GM19397 (cell line): ENCODE results near the gene MFAP1.
"Not testable (repeated sequence)": the region's sequence is repeated elsewhere in the genome, so short reads cannot be mapped to it uniquely, and the experiment has no call there.

Source experiments
- ATAC-seq: cut with Tn5 transposase; IDR thresholded peaks from one replicate; pipeline ENCODE4 v1.9.1; 2021; ENCODE audit warnings: mild to moderate bottlenecking, moderate library complexity; ENCODE audit not compliant: unreplicated experiment

The MFAP1 gene, protein sequence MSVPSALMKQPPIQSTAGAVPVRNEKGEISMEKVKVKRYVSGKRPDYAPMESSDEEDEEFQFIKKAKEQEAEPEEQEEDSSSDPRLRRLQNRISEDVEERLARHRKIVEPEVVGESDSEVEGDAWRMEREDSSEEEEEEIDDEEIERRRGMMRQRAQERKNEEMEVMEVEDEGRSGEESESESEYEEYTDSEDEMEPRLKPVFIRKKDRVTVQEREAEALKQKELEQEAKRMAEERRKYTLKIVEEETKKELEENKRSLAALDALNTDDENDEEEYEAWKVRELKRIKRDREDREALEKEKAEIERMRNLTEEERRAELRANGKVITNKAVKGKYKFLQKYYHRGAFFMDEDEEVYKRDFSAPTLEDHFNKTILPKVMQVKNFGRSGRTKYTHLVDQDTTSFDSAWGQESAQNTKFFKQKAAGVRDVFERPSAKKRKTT

DNA sequence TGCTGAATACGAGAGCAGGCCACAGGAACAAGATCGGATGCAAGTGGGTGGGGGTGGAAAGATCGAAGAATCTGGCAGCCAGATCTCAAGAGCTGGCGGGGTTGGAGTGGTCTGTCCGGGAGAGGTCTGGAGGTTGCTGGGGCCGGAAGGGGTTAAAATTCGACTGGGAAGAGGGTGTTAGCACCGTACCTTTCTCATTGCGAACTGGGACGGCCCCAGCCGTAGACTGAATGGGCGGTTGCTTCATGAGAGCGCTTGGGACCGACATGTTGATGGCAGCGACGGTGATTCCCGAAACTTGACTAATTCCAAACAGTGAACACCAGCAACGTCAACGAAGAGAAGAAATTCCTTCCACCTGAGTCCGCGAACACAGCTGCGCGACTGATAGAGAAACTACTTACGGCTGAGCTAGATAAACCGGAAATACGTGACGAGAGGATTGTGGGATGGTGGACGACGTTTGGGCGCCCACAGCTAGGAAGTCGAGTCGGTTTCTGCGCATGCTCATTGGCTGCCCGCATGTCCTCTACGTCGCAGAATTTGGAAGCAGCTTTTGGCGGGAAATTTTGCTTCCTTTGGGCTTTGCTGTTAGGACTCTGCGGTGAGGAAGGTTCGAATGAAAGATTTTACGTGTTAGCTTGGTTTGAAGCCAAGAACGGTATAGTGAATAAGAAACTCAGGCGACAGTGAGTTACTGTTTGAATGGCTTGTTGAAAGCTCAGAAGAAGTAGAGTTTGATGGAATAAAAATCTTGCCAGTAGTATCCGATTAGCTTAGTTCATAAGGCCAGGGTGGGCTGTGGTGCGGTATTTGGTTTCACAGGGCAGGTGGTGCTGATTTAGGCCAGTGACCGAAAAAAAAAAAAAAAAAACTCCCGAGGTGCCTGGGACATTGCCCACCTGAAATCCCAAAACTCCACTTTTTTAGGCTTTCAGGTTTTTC, at the start of gene MFAP1:
MFAP1 (minus strand) TSS at position 389 of the 945 bp plus-strand sequence; CDS start at position 268, 121 bp downstream.
- ATAC-seq, result peak; percentile 77

DNA sequence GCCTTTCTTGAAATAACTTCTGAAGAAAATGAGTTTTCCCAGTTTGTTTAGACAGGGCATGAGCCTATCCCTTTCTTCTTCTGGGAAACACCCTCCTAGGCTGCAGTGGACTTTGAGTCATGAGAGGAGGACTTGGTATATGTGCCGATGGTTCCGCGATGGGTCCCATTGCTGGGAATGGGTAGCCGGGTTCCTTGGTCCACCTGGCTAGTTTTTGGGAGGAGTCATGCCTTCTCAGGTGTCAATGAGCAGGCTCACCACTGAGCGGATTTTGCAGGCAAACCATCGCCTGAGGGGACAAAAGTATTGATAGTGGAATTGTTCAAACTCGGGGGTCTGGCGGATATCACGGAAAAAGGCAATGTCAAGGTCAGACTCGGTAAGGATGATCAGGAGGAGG, 49.2 kb upstream of the MFAP1 start:
- no peak for ATAC-seq

DNA sequence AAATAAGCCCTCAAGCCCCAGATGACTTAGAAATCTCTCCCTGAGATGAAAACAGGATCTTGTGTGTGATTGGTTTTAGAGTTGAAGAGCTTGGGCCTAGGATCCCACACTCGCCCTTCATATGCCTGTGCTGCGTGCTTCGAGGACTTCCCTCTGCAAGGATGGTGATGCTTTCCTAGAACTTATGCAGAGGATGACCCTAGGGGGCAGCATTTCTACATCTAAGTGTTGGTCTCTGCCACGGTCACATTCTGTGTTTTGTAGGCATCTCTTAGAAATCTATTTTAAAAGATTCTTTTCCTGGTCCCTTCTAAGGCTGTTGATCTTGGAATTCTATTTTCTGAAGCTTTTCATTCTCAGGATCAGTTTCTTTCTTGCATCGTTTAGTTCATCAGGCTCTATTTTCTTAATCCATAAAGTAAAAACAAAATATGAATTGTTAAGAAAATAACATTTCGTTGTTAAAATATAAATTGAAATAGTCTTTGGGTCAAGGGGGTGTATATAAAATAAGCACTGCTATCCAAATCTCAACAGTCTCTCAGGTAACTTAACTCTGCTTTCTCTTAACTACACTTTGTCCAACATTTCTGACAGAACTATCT, 48.0 kb upstream of the MFAP1 start:
- ATAC-seq, result no peak

DNA sequence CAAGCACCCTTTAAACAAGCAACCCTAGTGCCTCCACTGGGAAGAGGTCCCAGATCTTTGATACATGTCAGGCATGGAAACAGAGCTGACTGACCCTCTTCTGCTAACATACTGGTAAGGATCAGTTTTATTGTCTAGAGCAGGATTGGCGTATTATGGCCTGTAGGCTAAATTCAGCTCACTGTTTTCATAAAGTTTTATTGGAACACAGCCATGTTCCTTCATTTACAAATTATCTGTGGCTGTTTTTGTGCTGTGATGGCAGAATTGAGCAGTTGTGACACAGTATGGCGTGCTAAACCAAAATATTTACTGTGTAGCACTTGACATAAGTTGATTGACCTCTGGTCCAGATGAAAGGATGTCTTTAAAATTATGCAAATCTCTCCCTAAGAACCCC, 47.3 kb upstream of the MFAP1 start:
- ATAC-seq, result no peak

DNA sequence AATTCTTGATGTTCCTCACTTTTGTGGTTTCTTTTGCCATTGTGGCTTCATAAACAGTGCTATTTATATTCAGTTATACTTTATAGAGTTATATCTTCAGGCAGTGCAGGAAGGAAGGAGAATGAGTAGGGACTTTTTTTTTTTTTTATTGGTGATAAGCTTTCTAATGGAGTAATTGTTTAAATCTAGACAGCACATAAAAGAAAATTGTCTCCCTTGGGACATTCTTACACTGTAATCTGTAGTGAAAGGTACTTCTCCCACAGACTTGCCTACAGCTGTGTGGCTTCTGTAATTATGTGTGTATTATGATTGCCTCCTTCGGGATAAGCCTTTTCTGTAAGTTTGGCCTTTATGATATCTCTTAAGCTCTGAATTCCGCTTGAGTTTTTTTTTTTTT, 43.9 kb upstream of the MFAP1 start:
- ATAC-seq, result no peak

DNA sequence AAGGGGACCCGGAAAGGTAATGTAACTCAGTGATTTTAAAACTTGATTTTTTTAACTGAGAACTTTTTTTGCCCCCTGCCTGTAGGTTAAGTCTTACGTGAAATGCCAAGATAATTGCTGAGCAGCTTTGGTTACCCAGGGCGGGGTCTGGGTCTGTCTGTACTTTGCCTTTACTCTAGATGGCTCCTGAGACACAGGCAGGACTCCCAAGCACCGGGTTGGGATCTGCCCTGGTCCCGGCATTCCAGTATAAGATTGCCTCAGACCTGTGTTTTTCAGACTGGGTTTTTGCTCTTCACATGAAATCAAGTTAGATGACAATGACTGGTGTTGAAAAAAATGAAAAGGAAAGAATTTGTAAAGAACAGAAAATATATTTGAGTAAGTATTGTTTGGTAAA, 42.6 kb upstream of the MFAP1 start:
- no peak for ATAC-seq

DNA sequence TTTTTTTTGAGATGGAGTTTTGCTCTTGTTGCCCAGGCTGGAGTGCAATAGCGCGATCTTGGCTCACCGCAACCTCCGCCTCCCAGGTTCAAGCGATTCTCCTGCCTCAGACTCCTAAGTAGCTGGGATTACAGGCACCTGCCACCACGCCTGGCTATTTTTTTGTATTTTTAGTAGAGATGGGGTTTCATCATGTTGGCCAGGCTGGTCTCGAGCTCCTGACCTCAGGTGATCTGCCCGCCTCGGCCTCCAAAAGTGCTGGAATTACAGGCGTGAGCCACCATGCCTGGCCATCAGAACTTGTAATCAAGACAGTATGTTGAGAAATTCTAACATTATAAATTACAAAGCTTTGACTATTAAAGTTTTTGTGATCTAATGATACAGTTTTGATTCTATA, 42.1 kb upstream of the MFAP1 start:
- not testable (repeated sequence) for ATAC-seq

DNA sequence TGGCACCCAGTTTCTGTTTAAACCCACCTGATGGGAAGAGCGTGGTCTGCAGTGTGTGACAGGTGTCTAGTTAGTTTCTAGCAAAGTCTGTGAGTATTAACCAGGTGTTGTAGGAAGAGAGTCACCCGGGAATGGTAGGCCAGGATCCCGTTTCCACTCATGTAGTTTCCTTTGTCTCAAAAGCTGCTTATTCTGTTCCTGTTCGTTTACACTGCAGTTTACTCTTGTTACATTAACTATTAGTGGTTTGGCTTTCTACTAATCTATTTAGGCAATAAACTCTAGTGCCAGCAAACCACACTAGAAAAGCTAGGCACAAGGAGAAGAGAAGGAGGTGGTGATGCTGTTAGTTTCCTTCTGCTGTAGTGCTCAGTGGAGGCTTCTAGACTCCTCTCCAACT, 35.1 kb upstream of the MFAP1 start:
- no peak for ATAC-seq

DNA sequence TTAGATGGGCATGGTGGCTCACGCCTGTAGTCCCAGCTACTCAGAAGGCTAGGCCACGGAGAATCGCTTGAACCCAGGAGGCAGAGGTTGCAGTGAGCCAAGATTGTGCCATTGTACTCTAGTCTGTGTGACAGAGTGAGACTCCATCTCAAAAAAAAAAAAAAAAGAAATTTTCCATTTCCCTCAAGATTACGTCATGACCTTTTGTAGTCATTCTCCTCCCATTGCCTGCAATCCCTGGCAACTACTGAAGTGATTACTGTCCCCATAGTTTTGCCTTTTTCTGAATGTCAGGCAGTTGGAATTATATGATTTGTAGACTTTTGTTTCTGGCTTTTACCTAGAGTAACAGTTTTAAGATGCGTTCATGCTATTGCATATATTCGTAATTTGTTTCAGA, 30.3 kb upstream of the MFAP1 start:
- no peak for ATAC-seq

DNA sequence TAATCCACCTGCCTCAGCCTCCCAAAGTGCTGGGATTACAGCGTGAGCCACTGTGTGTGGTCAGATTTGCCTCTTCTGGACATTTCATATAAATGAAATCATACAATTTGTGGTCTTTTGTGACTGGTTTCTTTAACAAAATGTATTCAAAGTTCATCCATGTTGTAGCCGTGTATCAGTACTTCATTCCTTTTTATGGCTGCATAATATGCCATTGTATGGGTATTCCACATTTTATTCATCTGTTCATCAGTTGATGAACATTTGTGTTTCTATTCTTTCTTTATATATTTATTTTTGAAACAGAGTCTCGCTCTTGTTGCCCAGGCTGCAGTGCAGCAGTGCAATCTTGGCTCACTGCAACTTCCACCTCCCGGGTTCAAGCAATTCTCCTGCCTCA, 28.1 kb upstream of the MFAP1 start:
- ATAC-seq, result no peak

DNA sequence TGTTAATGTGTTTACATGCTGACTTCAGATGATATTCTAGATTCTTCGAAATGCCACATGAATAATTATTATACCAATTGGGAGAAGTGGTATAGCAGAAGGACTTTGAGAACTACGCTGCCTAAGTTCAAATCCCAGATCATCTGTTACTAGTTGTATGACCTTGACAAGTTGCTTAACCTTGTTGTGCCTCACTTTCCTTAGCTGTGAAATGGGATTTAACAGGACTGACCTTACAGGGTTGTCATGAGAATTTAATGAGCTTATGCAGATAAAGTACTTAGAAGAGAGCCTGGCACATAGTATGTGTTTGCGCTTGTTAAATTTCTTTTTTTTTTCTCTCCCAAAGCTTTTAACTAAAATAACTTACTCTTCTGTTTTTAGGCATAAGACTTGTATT, 26.8 kb upstream of the MFAP1 start:
- no peak for ATAC-seq

DNA sequence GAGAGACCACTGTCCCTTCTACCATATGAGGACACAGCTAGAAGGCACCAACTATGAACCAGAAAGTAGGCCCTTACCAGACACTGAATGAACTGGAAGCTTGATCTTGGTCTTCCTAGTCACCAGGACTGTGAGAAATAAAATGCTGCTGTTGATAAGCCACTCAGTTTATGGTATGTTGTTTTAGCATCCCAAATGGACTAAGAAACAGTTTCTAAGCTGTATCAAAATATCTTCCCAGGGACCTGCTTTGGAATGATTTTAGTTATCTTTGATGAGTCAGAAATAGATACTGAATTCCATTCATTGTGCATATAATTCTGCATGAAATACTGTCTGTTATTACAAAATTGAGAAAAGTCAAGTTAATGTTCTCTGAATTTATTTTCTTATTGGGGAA, 20.9 kb upstream of the MFAP1 start:
- ATAC-seq, result no peak

DNA sequence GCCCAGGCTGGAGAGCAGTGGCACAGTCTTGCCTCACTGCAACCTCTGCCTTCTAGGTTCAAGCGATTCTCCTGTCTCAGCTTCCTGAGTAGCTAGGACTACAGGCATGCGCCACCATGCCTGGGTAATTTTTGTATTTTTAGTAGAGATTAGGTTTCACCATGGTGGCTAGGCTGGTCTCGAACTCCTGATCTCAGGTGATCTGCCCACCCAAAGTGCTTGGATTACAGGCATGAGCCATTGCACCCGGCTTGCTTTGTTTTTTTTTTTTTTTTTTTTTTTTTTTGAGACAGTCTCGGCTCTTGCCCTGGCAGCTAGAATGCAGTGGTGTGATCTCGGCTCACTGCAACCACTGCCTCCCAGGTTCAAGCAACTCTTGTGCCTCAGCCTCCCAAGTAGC, 8.0 kb upstream of the MFAP1 start:
- ATAC-seq, result not testable (repeated sequence)

DNA sequence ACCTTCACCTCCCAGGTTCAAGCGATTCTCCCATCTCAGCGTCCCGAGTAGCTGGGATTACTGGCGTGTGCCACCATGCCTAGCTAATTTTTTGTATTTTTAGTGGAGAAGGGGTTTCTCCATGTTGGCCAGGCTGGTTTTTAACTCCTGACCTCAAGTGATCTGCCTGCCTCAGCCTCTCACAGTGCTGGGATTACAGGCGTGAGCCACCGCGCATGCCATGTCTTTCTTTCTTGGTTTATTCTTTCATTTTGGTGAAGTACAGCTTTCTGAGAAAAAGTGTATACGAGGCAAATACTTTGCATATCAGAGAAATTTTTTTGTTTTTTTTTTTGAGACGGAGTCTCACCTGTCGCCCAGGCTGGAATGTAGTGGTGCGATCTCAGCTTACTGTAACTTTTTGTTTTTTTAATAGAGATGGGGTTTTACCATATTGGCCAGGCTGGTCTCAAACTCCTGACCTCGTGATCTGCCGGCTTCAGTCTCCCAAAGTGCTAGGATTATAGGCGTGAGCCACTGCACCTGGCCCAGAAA, 7.1 kb upstream of the MFAP1 start:
- ATAC-seq, result not testable (repeated sequence)

DNA sequence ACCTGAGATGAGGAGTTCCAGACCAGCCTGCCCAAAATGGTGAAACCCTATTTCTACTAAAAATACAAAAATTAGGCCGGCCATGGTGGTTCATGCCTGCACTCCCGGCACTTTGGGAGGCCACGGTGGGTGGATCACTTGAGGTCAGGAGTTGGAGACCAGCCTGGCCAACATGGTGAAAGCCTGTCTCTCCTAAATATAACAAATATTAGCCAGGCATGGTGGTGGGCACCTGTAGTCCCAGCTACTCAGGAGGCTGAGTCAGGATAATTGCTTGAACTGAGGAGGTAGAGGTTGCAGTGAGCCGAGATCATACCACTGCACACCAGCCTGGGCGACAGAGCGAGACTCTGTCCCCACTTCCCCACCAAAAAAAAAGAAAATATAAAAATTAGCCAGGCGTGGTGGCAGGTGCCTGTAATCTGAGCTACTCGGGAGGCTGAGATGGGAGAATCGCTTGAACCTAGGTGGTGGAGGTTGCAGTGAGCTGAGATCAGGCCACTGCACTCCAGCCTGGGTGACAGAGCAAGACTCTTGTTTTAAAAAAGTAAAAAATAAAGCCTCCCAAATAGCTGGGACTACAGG, 6.3 kb upstream of the MFAP1 start:
- not testable (repeated sequence) for ATAC-seq

DNA sequence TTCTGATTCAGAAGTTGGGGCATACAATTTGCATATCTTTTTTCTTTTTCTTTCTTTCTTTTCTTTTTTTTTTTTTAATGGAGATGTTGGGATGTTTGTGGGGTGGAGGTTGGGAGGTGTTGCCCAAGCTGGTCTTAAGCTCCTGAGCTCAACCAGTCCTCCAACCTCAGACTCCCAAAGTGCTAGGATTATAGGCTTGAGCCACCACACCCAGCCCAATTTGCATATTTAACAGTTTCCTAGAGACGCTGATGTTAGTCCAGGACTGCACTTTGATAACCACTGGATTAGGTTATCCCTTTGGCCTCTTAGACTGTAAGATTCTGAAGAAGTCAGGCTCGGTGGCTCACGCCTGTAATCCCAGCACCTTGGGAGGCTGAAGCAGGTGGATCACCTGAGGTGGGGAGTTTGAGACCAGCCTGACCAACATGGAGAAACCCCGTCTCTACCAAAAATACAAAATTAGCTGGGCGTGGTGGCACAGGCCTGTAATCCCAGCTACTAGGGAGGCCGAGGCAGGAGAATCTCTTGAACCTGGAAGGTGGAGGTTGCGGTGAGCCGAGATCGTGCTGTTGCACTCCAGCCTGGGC, 5.6 kb upstream of the MFAP1 start:
- not testable (repeated sequence) for ATAC-seq

DNA sequence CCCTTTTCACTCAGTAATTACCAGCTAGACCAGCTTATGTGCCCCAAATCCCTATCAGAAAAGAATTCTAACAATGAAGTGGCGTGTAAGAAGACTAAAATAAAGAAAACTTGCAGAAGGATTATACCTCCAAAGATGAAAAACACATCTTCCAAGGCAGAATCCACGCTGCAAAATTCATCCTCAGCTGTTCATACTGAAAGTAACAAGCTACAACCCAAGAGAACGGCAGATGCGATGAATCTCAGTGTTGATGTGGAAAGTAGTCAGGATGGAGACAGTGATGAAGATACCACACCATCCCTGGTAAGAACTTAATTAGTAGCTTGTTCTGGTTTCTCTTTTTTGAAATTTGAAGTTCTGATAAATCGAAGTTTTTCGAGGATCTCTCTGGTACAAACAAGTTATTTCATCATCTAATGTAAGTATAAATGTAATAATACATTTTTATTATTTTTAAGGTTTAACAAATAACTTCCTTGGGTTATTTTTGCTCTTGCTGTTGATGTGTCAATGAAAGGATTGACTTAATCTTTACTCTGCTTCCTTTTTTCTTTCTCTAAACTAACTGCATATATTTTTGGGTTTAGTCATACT, 3.7 kb upstream of the MFAP1 start:
- no peak for ATAC-seq

DNA sequence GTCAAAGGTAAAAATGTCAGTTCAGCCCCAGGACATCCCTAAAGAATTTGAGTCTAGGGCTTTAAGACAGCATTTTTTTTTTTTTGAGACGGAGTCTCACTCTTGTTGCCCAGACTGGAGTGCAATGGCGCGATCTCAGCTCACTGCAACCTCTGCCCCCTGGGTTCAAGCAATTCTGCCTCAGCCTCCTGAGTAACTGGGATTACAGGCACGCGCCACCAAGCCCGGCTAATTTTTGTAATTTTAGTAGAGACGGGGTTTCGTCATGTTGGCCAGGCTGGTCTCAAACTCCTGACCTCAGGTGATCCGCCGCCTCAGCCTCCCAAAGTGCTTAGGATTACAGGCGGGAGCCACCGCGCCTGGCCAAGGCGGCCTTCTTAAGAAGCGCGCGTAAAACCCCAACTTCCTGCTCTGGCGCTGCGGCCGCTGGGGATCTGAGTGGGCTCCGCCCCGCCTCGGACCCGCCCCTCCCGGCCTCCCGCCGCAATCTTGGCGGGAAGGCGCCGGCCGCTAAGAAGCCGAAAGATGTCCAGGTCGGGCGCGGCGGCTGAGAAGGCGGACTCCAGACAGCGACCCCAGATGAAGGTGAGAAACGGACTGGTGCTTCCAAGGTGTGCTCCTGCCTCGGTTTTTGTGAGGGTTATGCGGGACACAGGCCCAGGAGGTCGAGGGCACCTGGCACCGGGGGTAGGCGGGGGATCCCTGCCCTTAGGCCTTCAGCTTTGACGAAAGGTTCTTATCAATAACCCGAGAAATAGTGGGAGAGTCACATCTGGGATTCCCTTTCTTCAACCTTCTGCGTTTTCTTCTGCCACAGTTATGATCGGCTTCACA, 2.2 kb upstream of the MFAP1 start, which contains the start of gene WDR76:
WDR76 (plus strand) TSS at position 495 of the 834 bp plus-strand sequence; CDS start at position 526, 31 bp downstream.
- ATAC-seq, result peak; percentile 53

DNA sequence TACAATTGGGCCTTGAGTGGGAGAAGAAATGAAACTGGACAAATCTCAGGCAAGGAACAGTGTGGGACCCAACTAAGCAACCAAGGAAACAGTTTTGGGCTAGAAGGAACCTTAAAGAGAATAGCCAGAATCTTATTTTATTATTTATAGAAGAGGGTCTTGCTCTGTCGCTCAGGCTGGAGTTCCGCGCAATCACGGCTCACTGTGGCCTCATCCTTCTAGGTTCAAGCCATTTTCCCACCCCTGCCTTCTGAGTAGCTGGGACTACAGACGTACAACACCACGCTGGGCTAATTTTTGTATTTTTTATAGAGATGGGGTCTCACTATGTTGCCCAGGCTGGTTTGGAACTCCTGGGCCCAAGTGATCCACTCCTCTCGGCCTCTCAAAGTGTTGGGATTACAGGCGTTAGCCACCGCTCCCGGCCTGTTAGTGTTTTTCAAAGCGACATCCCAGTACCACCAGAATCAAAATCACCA, 1.6 kb upstream of the MFAP1 start:
- no peak for ATAC-seq
